ENCODE measurements around the gene AJAP1. TPM values are rescaled to one million over a fixed set of nuclear protein-coding genes. Genes with fewer than 3 reads are reported as not detected.

Gene AJAP1
- total and polyA plus RNA-seq, 2 of the 8 experiments (the other 6 are each of a cell fraction or from before 2014, with no cell fraction given), result 1.9 to 6.2 TPM

DNA sequence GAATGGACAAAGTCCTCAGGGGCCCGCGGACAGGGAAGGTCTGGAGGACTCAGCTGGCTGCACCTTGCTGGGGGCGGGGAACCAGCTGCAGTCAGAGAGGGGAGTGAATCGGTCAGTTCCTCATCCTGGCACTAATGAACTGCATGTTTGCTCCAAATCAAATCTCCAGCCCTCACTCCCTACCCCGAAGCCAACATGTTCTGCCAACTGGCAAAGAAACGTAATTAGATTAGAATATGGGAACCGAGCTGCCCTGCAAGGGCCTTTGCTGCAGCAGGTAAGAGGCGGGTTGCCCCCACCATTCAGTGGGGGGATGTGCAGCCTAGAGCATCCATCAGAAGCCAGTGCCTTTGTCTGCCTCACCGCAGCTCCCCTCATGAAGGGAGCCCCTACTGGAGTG lies 121.1 kb downstream of the AJAP1 start:
- no peak overlapping the region for H2BK120ac ChIP-seq (replicated peaks; ENCODE audit: low read depth, low read length)
- no peak overlapping the region for H2BK12ac ChIP-seq (ENCODE audit: low read depth, low read length)
- CTCF ChIA-PET (ENCODE audit: partially characterized antibody), result interaction anchor here (0.6 to 7.1 kb wide), 2 partner anchors 119 to 278 kb away, joined by 3 to 50 read pairs; partner anchors contain the start of gene AJAP1
- no peak overlapping the region for H2AFZ ChIP-seq (ENCODE audit: low read length)
- H3K4ac ChIP-seq (replicated peaks; ENCODE audit: insufficient read length, low read depth, low read length), result no peak overlapping the region
- no peak overlapping the region for H2BK15ac ChIP-seq (ENCODE audit: low read length)
- H3K56ac ChIP-seq (replicated peaks; ENCODE audit: insufficient read length, low read depth, low read length), result no peak overlapping the region
- H2BK20ac ChIP-seq (ENCODE audit: low read length), result no peak overlapping the region
- no peak overlapping the region for H4K91ac ChIP-seq (replicated peaks; ENCODE audit: insufficient read length, low read length)
- no peak overlapping the region for H3K27ac ChIP-seq (ENCODE audit: low read depth, low read length)
- H4K8ac ChIP-seq (ENCODE audit: extremely low read depth, insufficient read depth, low read length), result no peak overlapping the region
- H3K79me1 ChIP-seq (ENCODE audit: low read depth, low read length), result no peaks in the 10 kb centered on the region
- DNase-seq (ENCODE audit: low read depth in 1 of 2, low spot score in 2 of 2), result no peak
- no peaks in the 10 kb centered on the region for H3K36me3 ChIP-seq (ENCODE audit: control insufficient read depth in 2 of 4, insufficient read depth in 4 of 4, low read length in 3 of 4)
- no peak overlapping the region for H2BK5ac ChIP-seq (ENCODE audit: low read depth, low read length)
- POLR2A ChIA-PET (ENCODE audit: partially characterized antibody), result no interaction called here
- no peak overlapping the region; the same call in 1 of the 2 replicates for H2AK5ac ChIP-seq (ENCODE audit: low read depth, low read length)
- H3K18ac ChIP-seq (ENCODE audit: extremely low read depth, low read length), result no peak overlapping the region
- no peaks in the 10 kb centered on the region for H3K27me3 ChIP-seq (replicated peaks in 1 of 4; ENCODE audit: control insufficient read depth in 3 of 4, extremely low read depth in 1 of 4, insufficient read depth in 3 of 4, low read length in 3 of 4)
- no peaks in the 10 kb centered on the region for H4K20me1 ChIP-seq (replicated peaks in 1 of 2; ENCODE audit: control insufficient read depth in 1 of 2, insufficient read depth in 2 of 2, low read length in 2 of 2)
- no peak for FAIRE-seq
- no peak overlapping the region for H3K9ac ChIP-seq (replicated peaks in 1 of 4; ENCODE audit: extremely low read depth in 1 of 4, low read depth in 3 of 4, low read length in 3 of 4)
- no peak overlapping the region for H4K5ac ChIP-seq (ENCODE audit: insufficient read length, low read depth, low read length)
- H3K4me2 ChIP-seq (ENCODE audit: insufficient read depth in 1 of 2, low read depth in 2 of 2, low read length in 2 of 2), result no peak overlapping the region
- H3K4me1 ChIP-seq (replicated peaks in 1 of 4; ENCODE audit: control insufficient read depth in 3 of 4, insufficient read depth in 4 of 4, low read length in 3 of 4), result no peaks in the 10 kb centered on the region; a peak in 1 of 7 replicates
- WGBS, 2 experiments (ENCODE audit: extremely low coverage in 1 of 2, insufficient coverage in 1 of 2, insufficient read length in 1 of 2, insufficient replicate concordance in 2 of 2, low coverage in 1 of 2, low lambda C conversion rate in 2 of 2, missing lambda C conversion rate in 1 of 2), result 83% methylated on average over 9 of the region's 9 CpGs; no CpG with 5 or more reads in 1 of the 2 experiments
- H3K23me2 ChIP-seq (ENCODE audit: low read depth, low read length), result no peaks in the 10 kb centered on the region
- no peak overlapping the region for H3K4me3 ChIP-seq (ENCODE audit: extremely low read depth in 1 of 4, insufficient read depth in 2 of 4, low read depth in 3 of 4, low read length in 4 of 4)
- no peaks in the 10 kb centered on the region for H3K79me2 ChIP-seq (ENCODE audit: control insufficient read depth in 1 of 2, insufficient read depth in 2 of 2, low read length in 2 of 2)
- no peak overlapping the region for H3K23ac ChIP-seq (ENCODE audit: insufficient read length)
- H3K9me3 ChIP-seq (ENCODE audit: insufficient read depth in 2 of 2, low read depth in 1 of 2, low read length in 1 of 2), result no peaks in the 10 kb centered on the region
- H3K14ac ChIP-seq (ENCODE audit: insufficient read length), result no peak overlapping the region
- no peak for TF ChIP-seq POLR2A (IDR thresholded peaks at IDR 0.05; ENCODE audit: control extremely low read depth in 1 of 2, low read depth in 2 of 2, low read length in 2 of 2)
- TF ChIP-seq NRF1 (IDR thresholded peaks at IDR 0.05; ENCODE audit: low read depth, low read length), result no peak
- TF ChIP-seq TCF12 (IDR thresholded peaks at IDR 0.05; ENCODE audit: low read depth, low read length), result no peak
- no peak for TF ChIP-seq EP300 (IDR thresholded peaks at IDR 0.05; ENCODE audit: borderline replicate concordance in 1 of 2, low read depth in 2 of 2, low read length in 2 of 2)
- no peak for TF ChIP-seq CBX5 (IDR thresholded peaks at IDR 0.05; ENCODE audit: low read depth, low read length)
- TF ChIP-seq MAFK (IDR thresholded peaks at IDR 0.05; ENCODE audit: low read depth, low read length), result no peak
- TF ChIP-seq EZH2 (IDR thresholded peaks at IDR 0.05; ENCODE audit: low read depth, low read length, severe bottlenecking), result no peak
- TF ChIP-seq JUN (IDR thresholded peaks at IDR 0.05; ENCODE audit: low read depth, low read length), result no peak
- no peak for TF ChIP-seq BCL11A (IDR thresholded peaks at IDR 0.05; ENCODE audit: low read depth in 2 of 2, low read length in 2 of 2)
- TF ChIP-seq, protein P1, sequence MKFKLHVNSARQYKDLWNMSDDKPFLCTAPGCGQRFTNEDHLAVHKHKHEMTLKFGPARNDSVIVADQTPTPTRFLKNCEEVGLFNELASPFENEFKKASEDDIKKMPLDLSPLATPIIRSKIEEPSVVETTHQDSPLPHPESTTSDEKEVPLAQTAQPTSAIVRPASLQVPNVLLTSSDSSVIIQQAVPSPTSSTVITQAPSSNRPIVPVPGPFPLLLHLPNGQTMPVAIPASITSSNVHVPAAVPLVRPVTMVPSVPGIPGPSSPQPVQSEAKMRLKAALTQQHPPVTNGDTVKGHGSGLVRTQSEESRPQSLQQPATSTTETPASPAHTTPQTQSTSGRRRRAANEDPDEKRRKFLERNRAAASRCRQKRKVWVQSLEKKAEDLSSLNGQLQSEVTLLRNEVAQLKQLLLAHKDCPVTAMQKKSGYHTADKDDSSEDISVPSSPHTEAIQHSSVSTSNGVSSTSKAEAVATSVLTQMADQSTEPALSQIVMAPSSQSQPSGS (IDR thresholded peaks at IDR 0.05; ENCODE audit: low read length), result no peak

All from H1 (cell line).